K562 (cell line): ENCODE results near the gene EPX. TPM values are rescaled to one million over a fixed set of nuclear protein-coding genes. Genes with fewer than 3 reads are reported as not detected.

Experiments
- ATAC-seq: fragments of 200-7000 bp; cut with Tn5 transposase; 3 replicates; pipeline ENCODE4 v1.9.1; 2020; ENCODE audit warnings: moderate library complexity
- BruUV-seq: library from RNA; stranded (reverse); fragments of 400-500 nt; replicated peaks from 2 replicates; lab custom pipeline; 2021; lab: Mats Ljungman, UMichigan
- CTCF ChIA-PET: fragments of 300-600 bp; formaldehyde crosslinking; extraction: SDS; loops from one replicate; lab custom pipeline; 2021; ENCODE audit warnings: low intra/inter-chr PET ratio; lab: Yijun Ruan, JAX
- POLR2A ChIA-PET: fragments of 300-600, 350-650 bp; sonication (Branson Sonifier 250); formaldehyde crosslinking; extraction: SDS; loops from one replicate; lab custom pipeline; 2021; ENCODE audit warnings: antibody characterized with exemption, inconsistent platforms; lab: Yijun Ruan, JAX
- DNase-seq, 4 experiments: peaks; one replicate each; pipeline versions ENCODE4 v3.0.0 to v3.0.0-alpha.2; 2011 to 2018; ENCODE audit warnings: low spot score in 3 of 4, mixed read lengths in 3 of 4; ENCODE audit errors: extremely low read depth in 1 of 4
- FAIRE-seq: peaks from 2 replicates; lab custom pipeline; 2011; peaks lifted over from hg19 to GRCh38; lab: Jason Lieb, UNC
- H2AFZ ChIP-seq: 2 replicates; pipeline ENCODE4 v1.6.0; 2011; ENCODE audit warnings: low read depth, low read length, control low read depth, inconsistent platforms
- H3K27ac ChIP-seq: fragments of 200-600 bp; 3 replicates; pipeline ENCODE4 v1.8.0; 2011; ENCODE audit warnings: low read depth, mild to moderate bottlenecking, control low read depth, inconsistent platforms, low read length, moderate library complexity, mixed read lengths; ENCODE audit errors: extremely low read depth
- H3K27me3 ChIP-seq, 2 experiments: fragments of 300-600 bp in 1 of 2; 2 replicates in 1 of 2; 3 replicates in 1 of 2; pipeline versions ENCODE4 v1.6.0 to v1.8.0; 2011; ENCODE audit warnings: inconsistent platforms in 2 of 2, low read length in 2 of 2, mild to moderate bottlenecking in 1 of 2, mixed read lengths in 1 of 2, moderate library complexity in 1 of 2; ENCODE audit not compliant: control insufficient read depth in 2 of 2, insufficient read depth in 2 of 2
- H3K36me3 ChIP-seq: fragments of 300-600 bp; 3 replicates; pipeline ENCODE4 v1.8.0; 2011; ENCODE audit warnings: mild to moderate bottlenecking, low read length, inconsistent platforms; ENCODE audit not compliant: control insufficient read depth, insufficient read depth
- H3K4me1 ChIP-seq, 2 experiments: fragments of 200-600 bp in 1 of 2; replicated peaks in 1 of 2; 2 replicates in 1 of 2; 3 replicates in 1 of 2; pipeline versions ENCODE4 v1.5.1 to v1.8.0; 2011; ENCODE audit warnings: inconsistent platforms in 2 of 2, low read length in 2 of 2, mild to moderate bottlenecking in 1 of 2, mixed read lengths in 1 of 2, moderate library complexity in 1 of 2; ENCODE audit not compliant: control insufficient read depth in 2 of 2, insufficient read depth in 2 of 2
- H3K4me2 ChIP-seq: 2 replicates; pipeline ENCODE4 v1.6.1; 2011; ENCODE audit warnings: low read length, control low read depth, inconsistent platforms, mixed read lengths; ENCODE audit not compliant: insufficient read depth
- H3K4me3 ChIP-seq: fragments of 200-600 bp; sonication (generic), shearing (Covaris generic); 2 replicates; pipeline ENCODE4 v1.5.1; 2016; ENCODE audit warnings: control low read depth, inconsistent platforms
- H3K79me2 ChIP-seq: fragments of 200-600 bp; 3 replicates; pipeline ENCODE4 v1.8.0; 2011; ENCODE audit warnings: low read length, inconsistent platforms; ENCODE audit not compliant: control insufficient read depth, insufficient read depth
- H3K9ac ChIP-seq, 2 experiments: 2 replicates each; pipeline versions ENCODE4 v1.6.0 to v1.6.1; 2011; ENCODE audit warnings: low read depth in 2 of 2, low read length in 2 of 2, control low read depth in 1 of 2, inconsistent platforms in 1 of 2, mild to moderate bottlenecking in 1 of 2, mixed read lengths in 1 of 2; ENCODE audit not compliant: insufficient read depth in 1 of 2
- H3K9me1 ChIP-seq: one replicate; pipeline ENCODE4 v1.6.0; 2011; ENCODE audit warnings: inconsistent platforms, mild to moderate bottlenecking, low read length, moderate library complexity; ENCODE audit not compliant: control insufficient read depth, insufficient read depth
- H3K9me3 ChIP-seq: replicated peaks from 2 replicates; pipeline ENCODE4 v1.5.1; 2011; ENCODE audit warnings: low read depth, low read length, inconsistent platforms; ENCODE audit not compliant: control insufficient read depth, insufficient read depth
- H4K20me1 ChIP-seq: replicated peaks from 2 replicates; pipeline ENCODE4 v1.6.1; 2011; ENCODE audit warnings: low read length, inconsistent platforms, mixed read lengths; ENCODE audit not compliant: control insufficient read depth, insufficient read depth
- ETV1 ChIP-seq: fragments of 450-650 bp; conservative IDR thresholded peaks from 2 replicates; pipeline ENCODE4 v1.6.1; 2016; ENCODE audit warnings: missing genetic modification characterization, control low read depth, low read depth, missing compliant biosample characterization
- MAFF ChIP-seq: IDR thresholded peaks from 2 replicates; pipeline ENCODE4 v1.6.1; 2012; ENCODE audit warnings: low read length, improper control_type of control experiment
- RAD21 ChIP-seq, 2 experiments: fragments of 250-450 bp in 1 of 2; fragments of 450-650 bp in 1 of 2; sonication (Bioruptor Pico) in 1 of 2; formaldehyde crosslinking in 1 of 2; IDR thresholded peaks in 1 of 2; conservative IDR thresholded peaks in 1 of 2; 2 replicates each; pipeline versions ENCODE4 v1.4.0 to v1.8.0; 2020 to 2022; ENCODE audit warnings: mild to moderate bottlenecking in 2 of 2, moderate library complexity in 1 of 2
- SMC3 ChIP-seq: conservative IDR thresholded peaks from 2 replicates; pipeline ENCODE4 v1.6.1; 2011; ENCODE audit warnings: low read depth, low read length, improper control_type of control experiment; ENCODE audit not compliant: insufficient read depth
- ZNF384 ChIP-seq: IDR thresholded peaks from 2 replicates; pipeline ENCODE4 v1.6.1; 2012; ENCODE audit warnings: low read depth, low read length, improper control_type of control experiment
- WGBS: fragments of 100-300 bp; shearing (Covaris generic); methylation state at CpG from one replicate; pipeline ENCODE4 v1.1.6; 2016; ENCODE audit warnings: low coverage, mixed read lengths; ENCODE audit not compliant: insufficient coverage; ENCODE audit errors: missing lambda C conversion rate; 5-methylcytosine and 5-hydroxymethylcytosine counted together
- in situ Hi-C: fragments of 300-500 bp; cut with MboI; formaldehyde crosslinking; loops from 4 replicates; pipeline ENCODE4 v1.15.0; 2018; ENCODE audit warnings: inconsistent platforms, mixed read lengths
- intact Hi-C: fragments of 100-400 bp; cut with micrococcal nuclease; formaldehyde crosslinking; loops from 2 replicates; pipeline ENCODE4 v1.14.2; 2022
- polyA plus RNA-seq, 8 experiments: library from polyadenylated mRNA; depleted of rRNA in 4 of 8; stranded (reverse) in 5 of 8; unstranded in 3 of 8; fragments of >200 nt; fragmentation: Nextera tagmentation in 2 of 8; fragmentation: Illumina TruSeq in 1 of 8; extraction: Ambion mirVana in 2 of 8; extraction: Trizol in 1 of 8; gene quantifications; 2 replicates each; pipeline versions ENCODE4 v1.2.1 to v1.2.3, GENCODE V29; 2011 to 2014; ENCODE audit warnings: inconsistent platforms in 1 of 8, missing spikeins in 1 of 8
- total RNA-seq, 7 experiments: library from RNA; depleted of rRNA in 6 of 7; stranded (reverse); fragments of >200 nt in 6 of 7; fragmentation: Illumina TruSeq in 2 of 7; extraction: Trizol in 2 of 7; gene quantifications; 2 replicates each; pipeline versions ENCODE4 v1.2.1 to v1.2.3, GENCODE V29; 2011 to 2021; ENCODE audit warnings: low replicate concordance in 1 of 7
- TF ChIP-seq, protein P1 (sequence below), 2 experiments: fragments of 450-650 bp; formaldehyde crosslinking in 1 of 2; IDR thresholded peaks; 2 replicates each; pipeline versions ENCODE4 v1.4.0 to v1.6.1; 2014 to 2020; ENCODE audit warnings: mild to moderate bottlenecking in 2 of 2, borderline replicate concordance in 1 of 2, low read depth in 1 of 2
- TF ChIP-seq, protein P2 (sequence below): fragments of 250-450 bp; sonication (Bioruptor Pico); IDR thresholded peaks from 2 replicates; pipeline ENCODE4 v1.4.0; 2020; ENCODE audit warnings: borderline replicate concordance
- TF ChIP-seq, protein P3 (sequence below): fragments of 450-650 bp; formaldehyde crosslinking; IDR thresholded peaks from 2 replicates; pipeline ENCODE4 v1.4.0; 2020; ENCODE audit warnings: mild to moderate bottlenecking, moderate library complexity

Gene EPX
- total and polyA plus RNA-seq, 9 of the 15 experiments (the other 6 are each of a cell fraction or from before 2014, with no cell fraction given) = 0.07 to 0.33 (median 0.19) TPM; not detected in 3

DNA sequence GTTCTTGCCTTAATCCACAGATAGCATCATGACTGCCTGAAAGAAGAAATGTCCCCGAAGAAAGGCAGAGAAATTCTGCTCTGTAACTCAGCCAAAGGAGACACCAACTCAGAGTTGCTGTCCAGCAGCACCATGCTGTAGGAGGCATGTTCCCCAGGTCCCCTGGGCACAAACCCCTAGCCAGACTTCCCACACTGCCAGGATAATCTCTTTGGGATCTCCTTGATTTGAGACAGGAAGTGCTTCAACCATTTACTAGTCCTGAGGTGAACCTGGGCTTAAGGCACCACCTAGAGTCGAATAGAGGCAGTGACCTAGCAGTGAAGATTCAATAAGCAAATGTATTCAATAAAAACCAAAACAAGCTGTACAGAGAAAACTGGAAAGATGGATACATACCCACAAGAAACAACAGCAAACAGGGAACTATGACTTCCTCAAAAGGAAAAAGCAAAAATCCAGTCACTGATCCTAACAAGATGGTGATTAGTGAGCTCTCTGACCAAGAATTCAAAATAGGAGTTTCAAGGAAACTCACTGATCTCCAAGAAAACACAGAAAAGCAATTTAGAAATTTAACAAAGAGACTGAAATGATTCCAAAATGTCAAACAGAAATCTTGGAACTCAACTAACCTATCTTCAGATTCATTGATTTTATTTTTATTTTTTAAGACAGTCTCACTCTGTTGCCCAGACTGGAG is 20.0 kb upstream of the EPX start:
- intact Hi-C loops (loop anchor here (1.0 kb wide), 1 partner anchor 50 kb away; no protein-coding TSS in a partner anchor), in situ Hi-C loops (no loop called here)
- no peak overlapping the region for H3K9ac ChIP-seq
- H3K27ac ChIP-seq = no peak overlapping the region
- H3K4me3 ChIP-seq = no peak overlapping the region
- DNase-seq (peak; percentile 35 to 41 (median 38)), ATAC-seq (peak; percentile 73; the same call in 2 of the 3 replicates), FAIRE-seq (peak; percentile 78)
- H3K27me3 ChIP-seq = peaks cover 21 to 26% of the 10 kb centered on the region in 2 experiments
- POLR2A ChIA-PET = interaction anchor here (1.2 kb wide), 1 partner anchor 12 kb away, joined by 3 read pairs; no protein-coding TSS in a partner anchor
- H3K36me3 ChIP-seq = no peaks in the 10 kb centered on the region
- 0% methylated on average over 2 of the region's 2 CpGs for whole genome bisulfite sequencing
- CTCF ChIA-PET = no interaction called here
- no peak overlapping the region for H3K4me2 ChIP-seq
- no peaks in the 10 kb centered on the region for H3K9me3 ChIP-seq
- no peaks in the 10 kb centered on the region for H3K79me2 ChIP-seq
- H4K20me1 ChIP-seq = no peaks in the 10 kb centered on the region; the same call in 1 of the 2 replicates
- H3K9me1 ChIP-seq = no peaks in the 10 kb centered on the region
- BruUV-seq = no TSS peak
- no peaks in the 10 kb centered on the region for H3K4me1 ChIP-seq
- no peak overlapping the region for H2AFZ ChIP-seq
- TF ChIP-seq, protein P1, sequence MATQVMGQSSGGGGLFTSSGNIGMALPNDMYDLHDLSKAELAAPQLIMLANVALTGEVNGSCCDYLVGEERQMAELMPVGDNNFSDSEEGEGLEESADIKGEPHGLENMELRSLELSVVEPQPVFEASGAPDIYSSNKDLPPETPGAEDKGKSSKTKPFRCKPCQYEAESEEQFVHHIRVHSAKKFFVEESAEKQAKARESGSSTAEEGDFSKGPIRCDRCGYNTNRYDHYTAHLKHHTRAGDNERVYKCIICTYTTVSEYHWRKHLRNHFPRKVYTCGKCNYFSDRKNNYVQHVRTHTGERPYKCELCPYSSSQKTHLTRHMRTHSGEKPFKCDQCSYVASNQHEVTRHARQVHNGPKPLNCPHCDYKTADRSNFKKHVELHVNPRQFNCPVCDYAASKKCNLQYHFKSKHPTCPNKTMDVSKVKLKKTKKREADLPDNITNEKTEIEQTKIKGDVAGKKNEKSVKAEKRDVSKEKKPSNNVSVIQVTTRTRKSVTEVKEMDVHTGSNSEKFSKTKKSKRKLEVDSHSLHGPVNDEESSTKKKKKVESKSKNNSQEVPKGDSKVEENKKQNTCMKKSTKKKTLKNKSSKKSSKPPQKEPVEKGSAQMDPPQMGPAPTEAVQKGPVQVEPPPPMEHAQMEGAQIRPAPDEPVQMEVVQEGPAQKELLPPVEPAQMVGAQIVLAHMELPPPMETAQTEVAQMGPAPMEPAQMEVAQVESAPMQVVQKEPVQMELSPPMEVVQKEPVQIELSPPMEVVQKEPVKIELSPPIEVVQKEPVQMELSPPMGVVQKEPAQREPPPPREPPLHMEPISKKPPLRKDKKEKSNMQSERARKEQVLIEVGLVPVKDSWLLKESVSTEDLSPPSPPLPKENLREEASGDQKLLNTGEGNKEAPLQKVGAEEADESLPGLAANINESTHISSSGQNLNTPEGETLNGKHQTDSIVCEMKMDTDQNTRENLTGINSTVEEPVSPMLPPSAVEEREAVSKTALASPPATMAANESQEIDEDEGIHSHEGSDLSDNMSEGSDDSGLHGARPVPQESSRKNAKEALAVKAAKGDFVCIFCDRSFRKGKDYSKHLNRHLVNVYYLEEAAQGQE (IDR thresholded peaks at IDR 0.05; ENCODE audit: borderline replicate concordance) = peak; percentile 79
- TF ChIP-seq, protein P1 (CRISPR knock-in tag; IDR thresholded peaks at IDR 0.05; ENCODE audit: low read depth) = peak; percentile 74; the same call in 1 of the 2 replicates
- TF ChIP-seq MAFF = no peak
- TF ChIP-seq ETV1 (tag) = peak; percentile 40; the same call in 1 of the 2 replicates
- TF ChIP-seq, protein P2, sequence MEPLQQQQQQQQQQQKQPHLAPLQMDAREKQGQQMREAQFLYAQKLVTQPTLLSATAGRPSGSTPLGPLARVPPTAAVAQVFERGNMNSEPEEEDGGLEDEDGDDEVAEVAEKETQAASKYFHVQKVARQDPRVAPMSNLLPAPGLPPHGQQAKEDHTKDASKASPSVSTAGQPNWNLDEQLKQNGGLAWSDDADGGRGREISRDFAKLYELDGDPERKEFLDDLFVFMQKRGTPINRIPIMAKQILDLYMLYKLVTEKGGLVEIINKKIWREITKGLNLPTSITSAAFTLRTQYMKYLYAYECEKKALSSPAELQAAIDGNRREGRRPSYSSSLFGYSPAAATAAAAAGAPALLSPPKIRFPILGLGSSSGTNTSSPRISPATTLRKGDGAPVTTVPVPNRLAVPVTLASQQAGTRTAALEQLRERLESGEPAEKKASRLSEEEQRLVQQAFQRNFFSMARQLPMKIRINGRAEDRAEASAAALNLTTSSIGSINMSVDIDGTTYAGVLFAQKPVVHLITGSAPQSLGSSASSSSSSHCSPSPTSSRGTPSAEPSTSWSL (CRISPR knock-in tag) = no peak
- no peak for TF ChIP-seq ZNF384
- TF ChIP-seq SMC3 = peak; percentile 21; the same call in 1 of the 2 replicates
- TF ChIP-seq, protein P3, sequence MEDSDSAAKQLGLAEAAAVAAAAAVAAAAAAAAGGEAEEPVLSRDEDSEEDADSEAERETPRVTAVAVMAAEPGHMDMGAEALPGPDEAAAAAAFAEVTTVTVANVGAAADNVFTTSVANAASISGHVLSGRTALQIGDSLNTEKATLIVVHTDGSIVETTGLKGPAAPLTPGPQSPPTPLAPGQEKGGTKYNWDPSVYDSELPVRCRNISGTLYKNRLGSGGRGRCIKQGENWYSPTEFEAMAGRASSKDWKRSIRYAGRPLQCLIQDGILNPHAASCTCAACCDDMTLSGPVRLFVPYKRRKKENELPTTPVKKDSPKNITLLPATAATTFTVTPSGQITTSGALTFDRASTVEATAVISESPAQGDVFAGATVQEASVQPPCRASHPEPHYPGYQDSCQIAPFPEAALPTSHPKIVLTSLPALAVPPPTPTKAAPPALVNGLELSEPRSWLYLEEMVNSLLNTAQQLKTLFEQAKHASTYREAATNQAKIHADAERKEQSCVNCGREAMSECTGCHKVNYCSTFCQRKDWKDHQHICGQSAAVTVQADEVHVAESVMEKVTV (CRISPR knock-in tag) = peak; percentile 21; the same call in 1 of the 2 replicates
- peak; percentile 52 to 73; a peak in 3 of 4 replicates for TF ChIP-seq RAD21 (CRISPR knock-in tag; conservative IDR thresholded peaks at IDR 0.05 in 1 of 2, IDR thresholded peaks at IDR 0.05 in 1 of 2)
